Measurements from ENCODE around the gene CMTM5.
A peak's percentile ranks its signal among the peaks of the same experiment; 100 is the strongest.
"Not testable (repeated sequence)": the region's sequence is repeated elsewhere in the genome, so short reads cannot be mapped to it uniquely, and the experiment has no call there.

The CMTM5 gene

GRCh38 chr14:23400496-23401149 lies 23.8 kb downstream of the CMTM5 start:
- not testable (repeated sequence) for DNase-seq

GRCh38 chr14:23401291-23401690 lies 24.4 kb downstream of the CMTM5 start:
- DNase-seq: no peak

- DNase-seq: no peak
These were observed 25.7 kb downstream of the CMTM5 start for GRCh38 chr14:23402296-23403138.

GRCh38 chr14:23403139-23403438 lies 26.2 kb downstream of the CMTM5 start:
- no peak for DNase-seq

GRCh38 chr14:23403908-23404307 lies 27.1 kb downstream of the CMTM5 start:
- no peak for DNase-seq

- DNase-seq: no peak
These were observed 27.6 kb downstream of the CMTM5 start for GRCh38 chr14:23404331-23404900.

GRCh38 chr14:23405096-23405495 lies 28.2 kb downstream of the CMTM5 start:
- no peak for DNase-seq

GRCh38 chr14:23405516-23406025 lies 28.7 kb downstream of the CMTM5 start:
- DNase-seq: no peak

GRCh38 chr14:23406244-23406643 lies 29.4 kb downstream of the CMTM5 start:
- peak; percentile 54 for DNase-seq

GRCh38 chr14:23406725-23407355 lies 30.0 kb downstream of the CMTM5 start:
- no peak for DNase-seq

- no peak for DNase-seq
These were observed 30.9 kb downstream of the CMTM5 start, which contains the start of gene MYH6 for GRCh38 chr14:23407516-23408306. Gene MYH6 (minus strand): TSS chr14:23408273. CDS start chr14:23407223, 1,050 bp downstream.

GRCh38 chr14:23408307-23408630 lies 31.4 kb downstream of the CMTM5 start:
- no peak for DNase-seq

GRCh38 chr14:23409475-23409874 lies 32.6 kb downstream of the CMTM5 start:
- no peak for DNase-seq

GRCh38 chr14:23409966-23410635 lies 33.3 kb downstream of the CMTM5 start:
- no peak for DNase-seq

GRCh38 chr14:23411563-23412525 lies 35.0 kb downstream of the CMTM5 start:
- no peak for DNase-seq

- DNase-seq: no peak
These were observed 36.8 kb downstream of the CMTM5 start for GRCh38 chr14:23413681-23414080.

GRCh38 chr14:23414254-23414653 lies 37.4 kb downstream of the CMTM5 start:
- DNase-seq: no peak

GRCh38 chr14:23414906-23415820 lies 38.3 kb downstream of the CMTM5 start:
- DNase-seq: no peak
